GM12892 (cell line): ENCODE measurements around the gene BMERB1.

Source experiments
- DNase-seq: peaks from one replicate; pipeline ENCODE4 v3.0.0; 2011; ENCODE audit not compliant: insufficient read length
- FAIRE-seq: peaks from 2 replicates; lab custom pipeline; 2011; peaks lifted over from hg19 to GRCh38; lab: Jason Lieb, UNC
- POLR2A ChIP-seq: IDR thresholded peaks from 2 replicates; pipeline ENCODE4 v1.6.1; 2011; ENCODE audit warnings: low read depth, low read length, control low read depth
- POLR2AphosphoS5 ChIP-seq: IDR thresholded peaks from 2 replicates; pipeline ENCODE4 v1.6.1; 2011; ENCODE audit warnings: low read depth, low read length, control low read depth
- TAF1 ChIP-seq: IDR thresholded peaks from 2 replicates; pipeline ENCODE4 v1.6.1; 2011; ENCODE audit warnings: low read depth, mild to moderate bottlenecking, control low read depth, low read length, borderline replicate concordance

Gene BMERB1

GRCh38 chr16:15494236-15494635, 59.8 kb downstream of the BMERB1 start:
- DNase-seq (no peak), FAIRE-seq (no peak)

GRCh38 chr16:15495898-15496297, 61.5 kb downstream of the BMERB1 start:
- no peak for FAIRE-seq

More at GRCh38 chr16:15494236-15494635, 59.8 kb downstream of the BMERB1 start:
- TF ChIP-seq TAF1 = no peak
- TF ChIP-seq POLR2AphosphoS5 = no peak
- TF ChIP-seq POLR2A = no peak

DNA sequence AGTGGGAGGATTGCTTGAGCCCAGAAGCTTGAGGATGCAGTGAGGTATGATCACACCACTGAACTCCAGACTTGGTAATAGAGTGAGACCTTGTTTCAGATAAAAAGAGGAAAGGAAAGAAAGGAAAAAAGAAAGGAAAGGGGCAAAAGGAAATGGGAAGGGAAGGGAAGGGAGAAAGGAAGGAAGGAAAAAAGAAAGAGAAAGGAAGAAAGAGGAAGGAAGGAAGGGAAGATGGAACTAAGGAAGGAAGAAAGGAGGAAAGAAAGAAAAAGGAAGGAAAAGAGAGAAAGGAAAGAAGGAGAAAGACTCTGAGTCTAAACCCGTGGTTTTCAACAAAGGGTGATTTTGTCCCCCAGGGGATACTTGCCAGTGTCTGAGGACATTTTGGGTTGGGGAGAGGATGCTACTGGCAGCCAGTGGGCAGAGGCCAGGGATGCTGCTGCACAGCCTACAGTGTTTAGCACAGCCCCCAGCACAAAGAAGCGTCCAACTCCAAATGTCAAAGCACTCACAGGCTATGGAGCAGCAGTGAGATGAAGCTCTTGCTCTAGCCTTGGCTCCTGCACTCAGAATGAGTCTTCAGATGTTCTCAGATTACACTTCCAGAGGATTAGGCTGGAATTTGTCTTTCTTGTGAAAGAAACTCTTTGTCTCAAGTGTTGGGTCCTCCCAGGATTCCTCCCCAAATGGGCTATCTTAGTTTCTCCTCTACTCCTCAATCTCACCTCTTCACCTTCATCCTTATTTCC, 64.2 kb downstream of the BMERB1 start:
- DNase-seq = no peak
- no peak for FAIRE-seq
- TF ChIP-seq TAF1 = no peak
- TF ChIP-seq POLR2A = no peak
- no peak for TF ChIP-seq POLR2AphosphoS5

More at GRCh38 chr16:15495898-15496297, 61.5 kb downstream of the BMERB1 start:
- DNase-seq = no peak
- TF ChIP-seq POLR2AphosphoS5 (no peak), POLR2A (no peak), TAF1 (no peak)

GRCh38 chr16:15502041-15502725, 67.8 kb downstream of the BMERB1 start:
- FAIRE-seq = no peak
- DNase-seq = no peak
- TF ChIP-seq POLR2A (no peak), TAF1 (no peak), POLR2AphosphoS5 (no peak)

- FAIRE-seq (no peak), DNase-seq (no peak)
- TF ChIP-seq TAF1 (no peak), POLR2A (no peak), POLR2AphosphoS5 (no peak)
Measured at GRCh38 chr16:15506441-15506840, 72.1 kb downstream of the BMERB1 start.

DNA sequence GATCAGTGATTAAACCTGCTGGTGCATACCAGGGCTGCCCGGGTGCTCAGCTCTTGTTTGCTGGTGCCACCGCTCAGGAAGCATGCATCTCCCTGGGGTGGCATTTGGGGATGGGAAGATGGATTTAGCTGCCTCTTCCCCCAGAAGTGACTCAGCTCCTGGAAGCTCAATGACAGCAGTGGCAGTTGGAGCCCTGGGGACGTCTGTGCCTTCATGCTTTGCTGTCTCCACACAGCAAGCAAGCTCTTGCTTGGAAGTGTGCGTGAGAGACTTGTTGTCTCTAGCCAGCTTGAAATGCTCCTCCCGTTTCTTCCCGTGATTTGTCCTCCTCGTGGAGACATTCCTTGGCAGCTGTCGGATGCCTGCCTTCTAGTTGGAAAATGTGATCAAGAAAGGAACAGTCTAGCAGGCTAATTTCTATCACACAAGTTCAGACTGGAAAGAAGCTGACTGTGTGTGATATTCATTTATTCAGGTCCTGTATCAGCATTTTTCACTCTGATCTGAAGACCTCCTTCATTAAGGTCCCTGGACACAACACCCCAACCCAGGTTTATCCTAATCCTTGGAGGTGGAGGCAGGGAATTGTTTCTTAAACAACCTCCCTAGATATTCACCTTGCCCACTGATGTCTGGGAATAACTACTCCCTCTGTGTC, 73.0 kb downstream of the BMERB1 start:
- no peak for FAIRE-seq
- TF ChIP-seq POLR2AphosphoS5 (no peak), POLR2A (no peak), TAF1 (no peak)
- no peak for DNase-seq

DNA sequence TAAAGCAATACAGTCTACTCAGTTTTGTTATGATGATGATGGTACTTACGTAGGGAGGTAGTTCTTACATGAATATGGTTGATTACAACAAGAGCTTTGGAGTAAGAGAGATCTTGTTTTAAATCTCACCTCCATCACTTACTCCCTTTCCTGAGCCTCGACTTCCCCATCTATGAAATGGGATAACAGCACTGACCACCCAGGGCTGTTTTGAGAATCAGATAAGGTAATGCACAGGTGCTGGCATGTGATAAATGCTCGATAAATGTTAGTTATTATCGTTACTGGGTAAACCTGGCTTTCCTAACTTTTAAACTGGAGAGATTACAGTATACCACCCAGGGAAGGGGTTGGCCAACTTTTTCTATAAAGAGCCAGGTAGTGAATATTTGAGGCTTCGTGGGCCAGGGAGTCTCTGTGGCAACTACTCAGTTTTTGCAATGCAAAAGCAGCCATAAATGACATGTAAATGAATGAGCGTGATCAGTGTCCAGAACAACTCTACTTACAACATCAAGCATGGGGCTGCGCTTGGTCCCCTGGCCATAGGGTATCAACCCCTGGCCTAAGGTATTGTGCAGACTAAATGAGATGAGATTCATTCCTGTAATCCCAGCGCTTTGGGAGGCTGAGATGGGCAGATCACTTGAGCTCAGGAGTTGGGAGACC, 73.7 kb downstream of the BMERB1 start:
- FAIRE-seq (no peak), DNase-seq (no peak)
- TF ChIP-seq POLR2A (no peak), POLR2AphosphoS5 (no peak), TAF1 (no peak)

DNA sequence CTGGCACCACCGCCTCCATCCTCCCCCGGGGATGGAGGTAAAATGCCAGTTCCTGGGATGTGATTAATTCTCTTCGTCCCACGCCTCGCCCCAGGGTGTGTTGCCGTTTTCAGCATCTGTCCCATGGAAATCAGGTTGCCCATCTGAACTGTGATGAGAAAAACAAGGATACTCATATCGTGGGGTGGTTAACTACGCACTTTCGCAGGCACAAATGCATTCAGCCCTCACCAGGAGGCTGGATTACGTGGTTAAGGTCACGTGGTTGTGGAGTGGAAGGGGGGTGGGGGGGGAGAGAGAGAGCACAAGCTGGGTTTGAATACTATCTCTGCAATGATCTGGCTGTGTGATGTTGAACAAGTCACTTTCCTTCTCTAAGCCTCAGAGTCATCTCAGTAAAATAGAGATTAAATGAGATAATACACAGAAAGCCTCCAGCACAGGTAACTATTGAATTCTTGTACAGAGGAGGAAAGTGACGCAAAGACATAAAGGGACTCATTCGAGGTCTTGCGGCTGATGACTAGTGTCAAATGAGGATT, 74.7 kb downstream of the BMERB1 start:
- no peak for DNase-seq
- FAIRE-seq = no peak
- no peak for TF ChIP-seq POLR2AphosphoS5
- no peak for TF ChIP-seq POLR2A

DNA sequence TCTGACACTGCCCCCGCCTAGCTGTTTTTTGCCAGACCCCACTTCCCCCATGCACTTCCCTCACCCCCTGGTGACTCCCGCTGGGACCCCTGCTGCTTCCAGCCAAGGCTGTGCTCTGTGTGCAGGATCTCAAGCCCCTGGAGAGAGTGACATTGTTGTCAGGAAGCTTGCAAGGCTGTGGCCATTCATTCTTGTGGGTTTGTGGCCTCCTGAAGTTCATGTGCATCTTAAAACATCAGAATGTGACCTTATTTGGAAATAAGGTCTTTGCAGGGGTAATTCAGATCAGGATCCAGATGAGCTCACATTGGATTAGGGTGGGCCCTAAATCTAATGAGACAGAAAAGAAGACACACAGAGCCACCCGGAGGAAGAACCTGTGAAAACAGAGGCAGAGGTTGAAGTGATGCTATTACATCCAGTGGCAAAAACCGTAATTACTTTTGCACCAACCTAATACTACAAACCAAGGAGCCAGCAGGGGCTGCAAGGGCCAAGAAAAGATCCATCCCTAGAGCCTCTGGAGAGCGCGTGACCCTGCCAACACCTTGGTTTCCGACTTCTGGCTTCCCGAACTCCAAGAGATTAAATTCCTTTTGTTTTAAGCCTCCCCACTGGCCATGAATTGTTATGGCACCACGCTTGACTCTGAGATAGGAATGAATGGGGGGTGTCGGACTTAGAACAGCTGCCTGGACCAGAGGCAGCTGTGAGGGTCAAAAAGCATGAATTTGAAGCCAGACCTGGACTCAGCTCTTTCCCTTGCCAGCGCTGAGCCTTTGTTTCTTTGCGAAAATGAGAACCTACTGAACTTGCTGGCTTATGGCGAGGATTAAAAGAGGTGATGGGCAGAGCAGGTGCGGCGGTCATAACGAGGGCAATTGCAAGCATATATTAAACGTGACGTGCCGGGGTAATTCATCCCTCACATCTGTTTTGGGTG, 75.5 kb downstream of the BMERB1 start:
- DNase-seq = no peak
- no peak for FAIRE-seq
- TF ChIP-seq TAF1 (no peak), POLR2A (no peak), POLR2AphosphoS5 (no peak)

DNA sequence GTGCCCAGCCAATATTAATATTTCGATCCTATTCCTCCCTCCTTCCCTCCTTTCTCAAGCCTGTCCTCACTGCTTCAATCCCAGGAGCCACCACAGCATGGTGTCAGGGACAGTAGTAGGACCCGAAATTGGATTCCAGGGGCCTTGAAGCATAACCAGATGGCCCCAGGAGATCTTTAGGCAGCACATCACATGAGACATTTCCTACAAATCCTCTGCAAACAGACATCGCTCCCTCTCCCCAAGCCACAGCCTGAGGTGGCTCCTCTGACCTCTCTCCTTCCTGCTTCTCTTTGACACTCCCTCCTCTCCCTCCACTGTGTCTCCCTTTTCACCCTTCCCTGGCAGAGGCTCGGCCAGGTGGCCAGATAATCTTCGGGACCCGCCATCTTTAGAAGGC, 76.6 kb downstream of the BMERB1 start:
- DNase-seq (no peak), FAIRE-seq (no peak)
- no peak for TF ChIP-seq POLR2A
- no peak for TF ChIP-seq TAF1
- no peak for TF ChIP-seq POLR2AphosphoS5
